ENCODE measurements around the gene NAP1L4.

The NAP1L4 gene

GRCh38 chr11:2945031-2945756, 46.9 kb downstream of the NAP1L4 start:
- peak; percentile 91 for DNase-seq (ENCODE audit: low read depth)
- peak overlapping the region; percentile 30 for H3K4me3 ChIP-seq (replicated peaks; ENCODE audit: low read depth, low read length)
- TF ChIP-seq, protein P1, sequence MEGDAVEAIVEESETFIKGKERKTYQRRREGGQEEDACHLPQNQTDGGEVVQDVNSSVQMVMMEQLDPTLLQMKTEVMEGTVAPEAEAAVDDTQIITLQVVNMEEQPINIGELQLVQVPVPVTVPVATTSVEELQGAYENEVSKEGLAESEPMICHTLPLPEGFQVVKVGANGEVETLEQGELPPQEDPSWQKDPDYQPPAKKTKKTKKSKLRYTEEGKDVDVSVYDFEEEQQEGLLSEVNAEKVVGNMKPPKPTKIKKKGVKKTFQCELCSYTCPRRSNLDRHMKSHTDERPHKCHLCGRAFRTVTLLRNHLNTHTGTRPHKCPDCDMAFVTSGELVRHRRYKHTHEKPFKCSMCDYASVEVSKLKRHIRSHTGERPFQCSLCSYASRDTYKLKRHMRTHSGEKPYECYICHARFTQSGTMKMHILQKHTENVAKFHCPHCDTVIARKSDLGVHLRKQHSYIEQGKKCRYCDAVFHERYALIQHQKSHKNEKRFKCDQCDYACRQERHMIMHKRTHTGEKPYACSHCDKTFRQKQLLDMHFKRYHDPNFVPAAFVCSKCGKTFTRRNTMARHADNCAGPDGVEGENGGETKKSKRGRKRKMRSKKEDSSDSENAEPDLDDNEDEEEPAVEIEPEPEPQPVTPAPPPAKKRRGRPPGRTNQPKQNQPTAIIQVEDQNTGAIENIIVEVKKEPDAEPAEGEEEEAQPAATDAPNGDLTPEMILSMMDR (IDR thresholded peaks at IDR 0.05; ENCODE audit: low read length, missing control alignments), result no peak

DNA sequence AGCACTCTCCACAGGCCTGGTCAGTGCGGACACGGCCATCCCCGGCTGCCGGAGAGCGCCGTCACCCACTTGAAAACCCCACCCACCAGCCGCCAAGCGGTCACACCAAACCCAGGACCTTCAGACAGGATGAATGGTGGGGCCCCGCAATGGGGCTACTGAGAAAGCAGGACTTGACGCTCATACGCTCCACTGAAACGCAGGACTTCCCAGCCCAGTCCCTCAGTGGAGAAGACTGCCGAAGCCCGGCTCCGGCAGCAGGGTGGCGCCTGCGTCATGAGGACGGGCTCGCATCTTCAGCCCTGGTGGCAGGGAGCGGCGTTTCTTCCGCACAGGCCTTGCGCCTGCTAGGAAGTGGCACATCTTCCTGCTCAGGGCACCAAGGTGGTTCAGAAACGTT, 47.6 kb downstream of the NAP1L4 start:
- TF ChIP-seq, protein P1 (IDR thresholded peaks at IDR 0.05; ENCODE audit: low read length, missing control alignments), result no peak
- H3K4me3 ChIP-seq (replicated peaks; ENCODE audit: low read depth, low read length), result no peak overlapping the region
- DNase-seq (ENCODE audit: low read depth), result no peak

DNA sequence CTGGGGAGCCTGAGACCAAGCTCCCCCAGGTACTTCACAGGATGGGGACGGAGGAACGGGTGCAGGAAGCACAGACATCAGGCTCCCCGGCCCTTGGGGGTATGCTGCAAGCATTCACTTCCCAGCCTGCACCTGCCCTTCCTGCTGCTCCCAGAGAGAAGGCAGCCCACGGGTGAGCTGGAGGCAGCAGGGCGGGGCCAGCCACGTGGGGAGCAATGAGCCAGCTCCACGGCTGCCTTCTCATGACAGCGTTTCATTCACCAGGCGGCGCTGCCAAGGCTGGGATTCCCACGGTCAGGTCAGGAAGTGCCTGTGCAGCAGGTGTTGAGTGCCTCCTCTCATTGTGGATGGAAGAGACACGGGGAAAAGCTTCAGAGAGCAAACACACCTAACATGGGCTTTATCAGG, 48.4 kb downstream of the NAP1L4 start:
- no peak overlapping the region for H3K4me3 ChIP-seq (replicated peaks; ENCODE audit: low read depth, low read length)
- DNase-seq (ENCODE audit: low read depth), result no peak
- TF ChIP-seq, protein P1 (IDR thresholded peaks at IDR 0.05; ENCODE audit: low read length, missing control alignments), result no peak

DNA sequence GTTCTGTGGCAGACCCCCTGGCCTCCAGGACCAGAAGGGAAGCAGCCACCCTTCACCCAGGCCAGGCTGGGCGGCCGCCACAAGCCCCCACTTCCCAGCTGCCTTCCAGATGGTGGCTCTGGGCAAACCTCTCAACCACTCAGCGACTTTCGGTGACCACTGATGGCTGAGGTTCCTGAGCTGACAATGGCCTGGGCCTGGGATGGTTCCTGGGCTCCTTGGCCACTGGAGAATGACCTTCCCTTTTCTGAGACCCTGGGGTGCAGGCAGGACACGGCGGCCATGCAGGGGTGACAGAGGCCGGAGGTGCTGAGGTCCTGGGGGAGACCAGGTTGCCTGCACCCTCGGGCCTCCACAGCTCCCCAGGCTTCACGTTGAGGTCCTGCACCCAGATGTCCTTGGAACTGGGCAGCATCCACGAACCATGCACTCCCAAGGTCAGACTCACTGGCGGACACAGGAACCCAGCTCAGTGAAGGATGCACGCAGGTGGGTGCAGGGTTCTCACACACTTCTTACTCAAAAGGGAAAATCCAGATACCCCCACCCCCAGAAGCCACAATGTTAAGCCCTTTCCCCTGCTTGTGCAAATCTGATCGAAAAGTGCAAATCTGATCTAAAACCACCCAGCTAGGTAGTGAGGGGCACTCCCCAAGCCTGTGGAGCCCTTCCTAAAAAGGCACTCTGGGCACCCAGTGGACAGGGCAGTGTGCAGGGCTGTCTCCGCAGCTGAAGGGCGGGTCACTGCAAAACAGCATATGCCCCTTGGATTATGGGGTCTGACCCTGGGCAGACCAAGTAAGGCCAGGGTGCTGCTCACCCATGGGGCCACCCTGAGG, 49.0 kb downstream of the NAP1L4 start:
- TF ChIP-seq, protein P1 (IDR thresholded peaks at IDR 0.05; ENCODE audit: low read length, missing control alignments), result no peak
- no peak for DNase-seq (ENCODE audit: low read depth)
- H3K4me3 ChIP-seq (replicated peaks; ENCODE audit: low read depth, low read length), result no peak overlapping the region

- H3K4me3 ChIP-seq (replicated peaks; ENCODE audit: low read depth, low read length), result no peak overlapping the region
- no peak for DNase-seq (ENCODE audit: low read depth)
- TF ChIP-seq, protein P1 (IDR thresholded peaks at IDR 0.05; ENCODE audit: low read length, missing control alignments), result no peak
Observed at GRCh38 chr11:2942447-2942846, 49.7 kb downstream of the NAP1L4 start.

DNA sequence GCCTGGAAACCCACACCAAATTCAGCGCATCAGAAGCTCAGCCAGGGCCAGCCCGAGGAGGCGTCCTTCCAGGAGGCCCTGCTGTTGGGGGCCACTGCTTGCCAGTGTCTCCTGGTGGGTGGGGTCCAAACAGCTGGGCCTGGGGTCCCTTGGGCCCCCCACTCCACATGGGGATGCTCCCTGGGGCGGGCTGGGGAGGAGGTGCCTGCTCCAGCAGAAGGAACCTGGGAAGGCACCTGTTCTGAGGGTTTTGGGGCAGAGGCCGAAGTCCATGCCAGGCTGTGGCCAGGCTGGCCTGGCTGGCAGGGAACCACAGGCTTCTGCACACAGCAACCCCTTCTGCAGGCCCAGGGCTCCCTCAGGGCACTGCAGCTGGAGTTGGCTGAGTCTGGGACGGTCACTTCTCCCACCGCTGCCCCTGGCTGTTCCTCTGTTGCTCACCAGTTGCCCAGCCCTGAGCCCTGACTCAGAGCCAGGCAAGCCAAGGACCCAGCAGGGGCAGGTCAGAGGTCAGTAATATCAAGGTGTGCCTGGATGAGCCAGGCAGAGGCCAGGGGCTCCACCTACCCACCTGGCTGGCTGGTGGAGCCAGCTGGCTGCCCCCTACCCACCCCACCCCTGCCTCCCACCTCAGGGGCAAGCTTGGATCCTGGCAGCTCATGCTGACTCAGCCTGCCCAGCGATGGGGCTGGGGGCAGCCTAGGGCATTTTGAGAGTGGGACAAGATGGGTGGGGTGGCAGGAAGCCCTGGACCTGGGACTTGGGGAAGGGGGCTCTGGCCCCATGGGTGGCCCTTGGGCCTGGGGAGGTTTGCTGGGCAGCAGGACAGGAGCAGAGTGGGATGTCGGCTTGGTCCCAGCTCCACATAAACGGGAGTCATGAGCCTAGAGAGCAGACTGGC, 51.0 kb downstream of the NAP1L4 start:
- no peak for DNase-seq (ENCODE audit: low read depth)
- TF ChIP-seq, protein P1 (IDR thresholded peaks at IDR 0.05; ENCODE audit: low read length, missing control alignments), result no peak
- H3K4me3 ChIP-seq (replicated peaks; ENCODE audit: low read depth, low read length), result no peak overlapping the region

Measured in fibroblast of pulmonary artery (primary cell).